ENCODE results near the gene PLA2G2C. TPM values are rescaled to one million over a fixed set of nuclear protein-coding genes. Genes with fewer than 3 reads are reported as not detected.
A peak's percentile ranks its signal among the peaks of the same experiment; 100 is the strongest.

PLA2G2C gene
- total and polyA plus RNA-seq, 2 of the 8 experiments (the other 6 are each of a cell fraction or from before 2014, with no cell fraction given): not detected

- Histone ChIP-seq H2BK12ac (ENCODE audit: low read depth, low read length) (no peak overlapping the region), H4K20me1 (replicated peaks in 1 of 2; ENCODE audit: control insufficient read depth in 1 of 2, insufficient read depth in 2 of 2, low read length in 2 of 2) (no peaks in the 10 kb centered on the region), H3K36me3 (ENCODE audit: control insufficient read depth in 2 of 4, insufficient read depth in 4 of 4, low read length in 3 of 4) (no peaks in the 10 kb centered on the region), H3K23ac (ENCODE audit: insufficient read length) (no peak overlapping the region), H3K27me3 (replicated peaks in 1 of 4; ENCODE audit: control insufficient read depth in 3 of 4, extremely low read depth in 1 of 4, insufficient read depth in 3 of 4, low read length in 3 of 4) (no peaks in the 10 kb centered on the region), H3K4me2 (ENCODE audit: insufficient read depth in 1 of 2, low read depth in 2 of 2, low read length in 2 of 2) (peak overlapping the region in 1 of 2 experiments; percentile 44; a peak in 2 of 4 replicates), H3K4ac (replicated peaks; ENCODE audit: insufficient read length, low read depth, low read length) (no peak overlapping the region), H2BK20ac (ENCODE audit: low read length) (no peak overlapping the region), H2AFZ (ENCODE audit: low read length) (no peak overlapping the region), H2BK15ac (ENCODE audit: low read length) (no peak overlapping the region), H2BK5ac (ENCODE audit: low read depth, low read length) (no peak overlapping the region), H3K4me1 (replicated peaks in 1 of 4; ENCODE audit: control insufficient read depth in 3 of 4, insufficient read depth in 4 of 4, low read length in 3 of 4) (peaks cover 0 to 11% (median 5%) of the 10 kb centered on the region in 4 experiments; a peak in 6 of 7 replicates), H3K9me3 (ENCODE audit: insufficient read depth in 2 of 2, low read depth in 1 of 2, low read length in 1 of 2) (no peaks in the 10 kb centered on the region), H3K56ac (replicated peaks; ENCODE audit: insufficient read length, low read depth, low read length) (no peak overlapping the region), H4K91ac (replicated peaks; ENCODE audit: insufficient read length, low read length) (no peak overlapping the region), H3K9ac (replicated peaks in 1 of 4; ENCODE audit: extremely low read depth in 1 of 4, low read depth in 3 of 4, low read length in 3 of 4) (no peak overlapping the region), H3K4me3 (ENCODE audit: extremely low read depth in 1 of 4, insufficient read depth in 2 of 4, low read depth in 3 of 4, low read length in 4 of 4) (no peak overlapping the region; a peak in 1 of 8 replicates), H2AK5ac (ENCODE audit: low read depth, low read length) (no peak overlapping the region), H3K23me2 (ENCODE audit: low read depth, low read length) (no peaks in the 10 kb centered on the region), H3K27ac (ENCODE audit: low read depth, low read length) (no peak overlapping the region), H2BK120ac (replicated peaks; ENCODE audit: low read depth, low read length) (no peak overlapping the region), H3K18ac (ENCODE audit: extremely low read depth, low read length) (no peak overlapping the region), H4K8ac (ENCODE audit: extremely low read depth, insufficient read depth, low read length) (no peak overlapping the region), H3K79me2 (ENCODE audit: control insufficient read depth in 1 of 2, insufficient read depth in 2 of 2, low read length in 2 of 2) (no peaks in the 10 kb centered on the region), H3K79me1 (ENCODE audit: low read depth, low read length) (no peaks in the 10 kb centered on the region), H3K14ac (ENCODE audit: insufficient read length) (no peak overlapping the region), H4K5ac (ENCODE audit: insufficient read length, low read depth, low read length) (no peak overlapping the region)
- POLR2A ChIA-PET (ENCODE audit: partially characterized antibody): interaction anchor here (1.0 to 1.2 kb wide), 3 partner anchors 9 to 235 kb away, joined by 3 to 4 read pairs (median 3); no protein-coding TSS in a partner anchor
- 57% methylated on average over 5 of the region's 6 CpGs; no CpG with 5 or more reads in 1 of the 2 experiments for WGBS, 2 experiments (ENCODE audit: extremely low coverage in 1 of 2, insufficient coverage in 1 of 2, insufficient read length in 1 of 2, insufficient replicate concordance in 2 of 2, low coverage in 1 of 2, low lambda C conversion rate in 2 of 2, missing lambda C conversion rate in 1 of 2)
- DNase-seq (ENCODE audit: low read depth in 1 of 2, low spot score in 2 of 2) (no peak), FAIRE-seq (no peak)
- CTCF ChIA-PET (ENCODE audit: partially characterized antibody): interaction anchor here (0.6 to 13.5 kb wide), 35 partner anchors 10 to 341 kb away, joined by 3 to 127 read pairs (median 5); partner anchors contain the start of genes PLA2G2A and PLA2G2E
- TF ChIP-seq RAD21 (IDR thresholded peaks at IDR 0.05 in 1 of 2, conservative IDR thresholded peaks at IDR 0.05 in 1 of 2; ENCODE audit: low read depth in 2 of 2, low read length in 2 of 2): peak in 1 of 2 experiments; percentile 5; a peak in 1 of 4 replicates
- TF ChIP-seq SIN3A (conservative IDR thresholded peaks at IDR 0.05 in 1 of 2, IDR thresholded peaks at IDR 0.05 in 1 of 2; ENCODE audit: low read depth in 1 of 2, low read length in 2 of 2): peak; percentile 94 to 96
- TF ChIP-seq CHD1 (IDR thresholded peaks at IDR 0.05; ENCODE audit: low read depth, low read length): no peak
- TF ChIP-seq RXRA (IDR thresholded peaks at IDR 0.05; ENCODE audit: insufficient read depth, low read depth, low read length): no peak
Measured at GRCh38 chr1:20153000-20153418, 33.3 kb downstream of the PLA2G2C start.

All from H1 (cell line).